Naive thymus-derived CD4-positive, alpha-beta T cell (primary cell): Measurements from ENCODE around the gene STPG3. TPM values are rescaled to one million over a fixed set of nuclear protein-coding genes. Genes with fewer than 3 reads are reported as not detected.

Experiments used
- ATAC-seq: fragments of 150-1000 bp; cut with Tn5 transposase; 2 replicates; pipeline ENCODE4 v1.10.0; 2021; ENCODE audit warnings: mild to moderate bottlenecking, moderate library complexity
- CTCF ChIA-PET: fragments of 350-600 bp; sonication (Branson Sonifier 250); formaldehyde crosslinking; loops from one replicate; lab custom pipeline; 2021; ENCODE audit warnings: antibody characterized with exemption; lab: Charles Lee
- POLR2A ChIA-PET: fragments of 350-600 bp; sonication (Branson Sonifier 250); formaldehyde crosslinking; loops from one replicate; lab custom pipeline; 2021; ENCODE audit warnings: antibody characterized with exemption, inconsistent platforms; lab: Charles Lee
- DNase-seq, 9 donors: peaks; one replicate each; pipeline versions ENCODE4 v3.0.0 to v3.0.0-alpha.2; 2020 to 2022; ENCODE audit warnings: mixed read lengths in 1 of 9
- H3K27ac ChIP-seq: one replicate; pipeline ENCODE4 v1.7.0; 2013; ENCODE audit warnings: mild to moderate bottlenecking, low read depth, low read length, moderate library complexity
- H3K27me3 ChIP-seq, 2 donors: one replicate each; pipeline ENCODE4 v1.7.0; 2013; ENCODE audit warnings: low read length in 2 of 2, mild to moderate bottlenecking in 2 of 2, moderate library complexity in 2 of 2; ENCODE audit not compliant: control insufficient read depth in 2 of 2, insufficient read depth in 2 of 2
- H3K36me3 ChIP-seq, 3 experiments: 1 replicate in 2 of 3; 2 replicates in 1 of 3; pipeline ENCODE4 v1.7.0; 2013; ENCODE audit warnings: low read length in 3 of 3, mild to moderate bottlenecking in 3 of 3, moderate library complexity in 1 of 3; ENCODE audit not compliant: insufficient read depth in 3 of 3, control insufficient read depth in 2 of 3
- H3K4me1 ChIP-seq, 2 donors: one replicate each; pipeline ENCODE4 v1.7.0; 2013; ENCODE audit warnings: low read length in 2 of 2, mild to moderate bottlenecking in 2 of 2, moderate library complexity in 1 of 2; ENCODE audit not compliant: control insufficient read depth in 2 of 2, insufficient read depth in 2 of 2
- H3K4me3 ChIP-seq: 2 replicates; pipeline ENCODE4 v1.7.0; 2013; ENCODE audit warnings: mild to moderate bottlenecking, low read length
- H3K9me3 ChIP-seq, 3 experiments: 1 replicate in 2 of 3; 2 replicates in 1 of 3; pipeline ENCODE4 v1.7.0; 2013; ENCODE audit warnings: low read length in 3 of 3; ENCODE audit not compliant: control insufficient read depth in 2 of 3
- H3K27ac Mint-ChIP-seq, 9 donors: one replicate each; pipeline ENCODE4 v1.8.0; 2020 to 2022; ENCODE audit warnings: mixed read lengths in 9 of 9, mild to moderate bottlenecking in 8 of 9, moderate library complexity in 5 of 9, inconsistent platforms in 2 of 9
- H3K27me3 Mint-ChIP-seq, 5 donors: one replicate each; pipeline ENCODE4 v1.8.0; 2021 to 2022; ENCODE audit warnings: mixed read lengths in 5 of 5, mild to moderate bottlenecking in 1 of 5
- H3K36me3 Mint-ChIP-seq, 5 donors: one replicate each; pipeline ENCODE4 v1.8.0; 2020 to 2022; ENCODE audit warnings: mixed read lengths in 5 of 5, mild to moderate bottlenecking in 3 of 5, inconsistent platforms in 1 of 5
- H3K4me1 Mint-ChIP-seq, 7 donors: one replicate each; pipeline ENCODE4 v1.8.0; 2020 to 2022; ENCODE audit warnings: mixed read lengths in 7 of 7, mild to moderate bottlenecking in 3 of 7, inconsistent platforms in 1 of 7
- H3K4me3 Mint-ChIP-seq, 10 donors: one replicate each; pipeline ENCODE4 v1.8.0; 2020 to 2022; ENCODE audit warnings: mild to moderate bottlenecking in 10 of 10, mixed read lengths in 10 of 10, moderate library complexity in 6 of 10, inconsistent platforms in 2 of 10
- H3K9me3 Mint-ChIP-seq, 11 donors: one replicate each; pipeline ENCODE4 v1.8.0; 2020 to 2022; ENCODE audit warnings: mixed read lengths in 11 of 11, mild to moderate bottlenecking in 4 of 11, inconsistent platforms in 1 of 11, moderate library complexity in 1 of 11
- intact Hi-C, 2 donors: fragments of 100-400 bp; cut with micrococcal nuclease; formaldehyde crosslinking; loops; one replicate each; pipeline ENCODE4 v1.15.1; 2023
- polyA plus RNA-seq, 2 donors: library from polyadenylated mRNA; unstranded; fragments of 300-500 nt; fragmentation: Illumina TruSeq; gene quantifications; one replicate each; pipeline ENCODE4 v1.2.3, GENCODE V29; 2021
- total RNA-seq, 6 experiments: library from RNA in 5 of 6; stranded (reverse) in 5 of 6; gene quantifications; 1 replicate in 5 of 6; 2 replicates in 1 of 6; pipeline ENCODE4 v1.2.3 and lab custom pipeline; 2021 to 2026

STPG3 gene
- total and polyA plus RNA-seq, 7 experiments from 2014 or later = not detected

DNA sequence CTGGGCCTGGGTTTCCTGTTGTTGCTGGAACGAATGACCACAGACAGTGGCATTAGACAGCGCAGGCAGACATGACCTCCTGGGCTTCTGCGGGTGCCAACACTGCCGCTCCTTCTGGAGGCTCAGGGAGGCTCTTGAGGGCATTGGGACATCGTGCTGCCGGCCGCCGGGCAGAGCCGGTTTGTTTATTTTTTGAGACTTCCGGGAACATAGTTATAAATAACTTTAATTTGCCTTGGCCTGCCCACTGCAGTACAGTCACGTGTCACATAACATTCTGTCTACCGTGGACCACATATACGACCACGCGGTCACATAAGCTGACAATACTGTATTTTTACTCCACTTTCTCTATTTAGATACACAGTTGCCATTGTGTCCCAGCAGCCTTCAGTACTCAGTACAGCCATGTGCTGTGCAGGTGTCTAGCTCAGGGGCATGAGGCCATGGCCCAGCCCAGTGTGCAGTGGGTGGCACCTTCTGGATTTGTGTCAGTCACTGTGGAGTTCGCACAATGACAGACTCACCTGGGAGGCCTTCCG is 18.2 kb downstream of the STPG3 start:
- Mint-ChIP-seq H3K4me1 (peaks cover 7 to 22% (median 14%) of the 10 kb centered on the region in 7 donors), H3K27me3 (no peaks in the 10 kb centered on the region), H3K9me3 (no peaks in the 10 kb centered on the region), H3K36me3 (peaks cover 4 to 30% (median 5%) of the 10 kb centered on the region in 5 donors), H3K4me3 (no peak overlapping the region), H3K27ac (no peak overlapping the region)
- DNase-seq (no peak), ATAC-seq (no peak)
- Histone ChIP-seq H3K4me1 (peaks cover 0 to 16% of the 10 kb centered on the region in 2 donors), H3K27me3 (no peaks in the 10 kb centered on the region), H3K27ac (no peak overlapping the region), H3K36me3 (peaks cover 0 to 66% (median 4%) of the 10 kb centered on the region in 3 experiments), H3K4me3 (no peak overlapping the region), H3K9me3 (no peaks in the 10 kb centered on the region)
- ChIA-PET POLR2A (no interaction called here), CTCF (no interaction called here)
- intact Hi-C loops = no loop called here

DNA sequence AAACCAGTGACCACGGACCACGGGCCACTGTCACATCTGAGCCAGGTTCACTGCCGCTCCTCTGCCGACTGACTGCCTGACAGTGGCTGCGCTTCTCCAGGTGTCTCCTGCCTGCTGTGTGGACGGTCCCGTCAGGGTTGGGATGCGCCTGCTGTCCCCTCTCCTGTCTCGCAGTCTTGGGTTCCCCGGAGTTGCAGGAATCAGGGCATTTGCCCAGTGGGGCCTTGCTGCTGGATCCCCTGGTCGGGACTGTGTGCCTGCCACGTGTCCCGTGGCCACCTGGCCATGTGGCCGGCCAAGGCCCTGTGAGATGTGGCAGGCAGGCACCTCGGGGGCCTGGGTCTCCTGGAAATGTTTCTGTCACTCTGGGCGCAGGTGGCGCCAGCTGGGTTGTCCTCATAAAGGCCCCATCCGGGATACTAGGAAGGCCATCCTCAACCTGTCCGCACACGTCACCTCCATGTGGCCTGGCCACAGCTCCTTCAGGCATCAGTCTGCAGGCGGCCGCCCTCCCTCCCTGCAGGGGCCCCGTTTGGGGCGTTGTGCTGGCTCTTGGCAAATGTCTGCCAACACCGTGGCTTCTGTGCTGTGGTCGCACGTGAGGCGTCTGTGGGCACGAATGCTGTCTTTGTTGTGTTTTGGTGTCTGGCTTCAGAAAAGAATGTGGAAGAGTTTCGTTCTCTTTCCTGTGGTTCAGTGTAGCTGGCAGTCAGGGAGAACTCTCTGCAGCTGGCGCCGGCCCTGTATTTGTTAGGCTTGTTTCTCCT is 20.0 kb downstream of the STPG3 start:
- no peaks in the 10 kb centered on the region for H3K27me3 ChIP-seq
- H3K27ac ChIP-seq = no peak overlapping the region
- H3K4me1 ChIP-seq = peaks cover 0 to 16% of the 10 kb centered on the region in 2 donors
- Mint-ChIP-seq H3K36me3 (peaks cover 4 to 28% (median 5%) of the 10 kb centered on the region in 5 donors), H3K27ac (peak overlapping the region in 6 of 9 donors; percentile 19 to 82 (median 64)), H3K9me3 (no peaks in the 10 kb centered on the region), H3K27me3 (no peaks in the 10 kb centered on the region), H3K4me1 (peaks cover 14 to 27% (median 16%) of the 10 kb centered on the region in 7 donors), H3K4me3 (peak overlapping the region; percentile 30 to 78 (median 57))
- no peak overlapping the region for H3K4me3 ChIP-seq
- intact Hi-C loops = loop anchor here in 1 of 2 donors (2.0 kb wide), 1 partner anchor 16 kb away; the partner anchor contains the start of gene NELFB
- ATAC-seq (peak; percentile 67), DNase-seq (peak in 7 of 9 donors; percentile 39 to 67 (median 58))
- ChIA-PET CTCF (interaction anchor here (0.6 kb wide), 1 partner anchor 23 kb away, joined by 3 read pairs; no protein-coding TSS in a partner anchor), POLR2A (interaction anchor here (1.0 to 2.4 kb wide), 2 partner anchors 15 to 30 kb away, joined by 6 to 8 read pairs; partner anchors contain the start of gene TUBB4B)
- H3K9me3 ChIP-seq = no peaks in the 10 kb centered on the region
- H3K36me3 ChIP-seq = peaks cover 0 to 53% (median 4%) of the 10 kb centered on the region in 3 experiments

DNA sequence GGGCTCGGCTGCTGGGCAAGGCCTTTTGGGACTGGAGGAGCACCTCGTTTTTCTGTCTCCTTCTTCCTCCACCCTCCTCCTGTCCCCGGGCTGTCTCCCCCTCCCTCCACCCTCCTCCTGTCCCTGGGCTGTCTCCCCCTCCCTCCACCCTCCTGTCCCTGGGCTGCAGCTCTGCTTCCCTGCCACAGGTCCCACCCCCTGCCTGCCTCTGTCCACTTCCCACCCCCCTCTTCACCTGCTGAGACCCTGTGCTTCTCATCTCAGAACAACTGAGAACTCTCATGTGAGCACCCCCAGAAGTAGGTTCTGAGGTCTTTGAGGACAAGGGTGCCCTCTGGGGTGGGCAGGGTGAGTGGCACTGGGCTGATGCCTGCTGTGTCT is 20.6 kb downstream of the STPG3 start:
- no peak for DNase-seq
- no peaks in the 10 kb centered on the region for H3K9me3 ChIP-seq
- no peaks in the 10 kb centered on the region for H3K27me3 Mint-ChIP-seq
- ChIA-PET POLR2A (interaction anchor here (1.0 to 2.4 kb wide), 3 partner anchors 8 to 31 kb away, joined by 5 to 8 read pairs (median 6); partner anchors contain the start of gene TUBB4B), CTCF (interaction anchor here (0.6 kb wide), 1 partner anchor 23 kb away, joined by 3 read pairs; no protein-coding TSS in a partner anchor)
- H3K36me3 ChIP-seq = peaks cover 0 to 48% (median 2%) of the 10 kb centered on the region in 3 experiments
- intact Hi-C loops = loop anchor here in 1 of 2 donors (2.0 kb wide), 1 partner anchor 17 kb away; the partner anchor contains the start of gene NELFB
- H3K36me3 Mint-ChIP-seq = peaks cover 4 to 28% (median 5%) of the 10 kb centered on the region in 5 donors
- H3K9me3 Mint-ChIP-seq = no peaks in the 10 kb centered on the region
- H3K4me3 ChIP-seq = no peak overlapping the region
- no peak overlapping the region for H3K27ac ChIP-seq
- H3K27me3 ChIP-seq = no peaks in the 10 kb centered on the region
- H3K27ac Mint-ChIP-seq = peak overlapping the region in 5 of 9 donors; percentile 19 to 82 (median 56)
- H3K4me3 Mint-ChIP-seq = peak overlapping the region; percentile 30 to 78 (median 57)
- ATAC-seq = no peak
- H3K4me1 ChIP-seq = peaks cover 0 to 16% of the 10 kb centered on the region in 2 donors
- H3K4me1 Mint-ChIP-seq = peaks cover 14 to 28% (median 19%) of the 10 kb centered on the region in 7 donors

DNA sequence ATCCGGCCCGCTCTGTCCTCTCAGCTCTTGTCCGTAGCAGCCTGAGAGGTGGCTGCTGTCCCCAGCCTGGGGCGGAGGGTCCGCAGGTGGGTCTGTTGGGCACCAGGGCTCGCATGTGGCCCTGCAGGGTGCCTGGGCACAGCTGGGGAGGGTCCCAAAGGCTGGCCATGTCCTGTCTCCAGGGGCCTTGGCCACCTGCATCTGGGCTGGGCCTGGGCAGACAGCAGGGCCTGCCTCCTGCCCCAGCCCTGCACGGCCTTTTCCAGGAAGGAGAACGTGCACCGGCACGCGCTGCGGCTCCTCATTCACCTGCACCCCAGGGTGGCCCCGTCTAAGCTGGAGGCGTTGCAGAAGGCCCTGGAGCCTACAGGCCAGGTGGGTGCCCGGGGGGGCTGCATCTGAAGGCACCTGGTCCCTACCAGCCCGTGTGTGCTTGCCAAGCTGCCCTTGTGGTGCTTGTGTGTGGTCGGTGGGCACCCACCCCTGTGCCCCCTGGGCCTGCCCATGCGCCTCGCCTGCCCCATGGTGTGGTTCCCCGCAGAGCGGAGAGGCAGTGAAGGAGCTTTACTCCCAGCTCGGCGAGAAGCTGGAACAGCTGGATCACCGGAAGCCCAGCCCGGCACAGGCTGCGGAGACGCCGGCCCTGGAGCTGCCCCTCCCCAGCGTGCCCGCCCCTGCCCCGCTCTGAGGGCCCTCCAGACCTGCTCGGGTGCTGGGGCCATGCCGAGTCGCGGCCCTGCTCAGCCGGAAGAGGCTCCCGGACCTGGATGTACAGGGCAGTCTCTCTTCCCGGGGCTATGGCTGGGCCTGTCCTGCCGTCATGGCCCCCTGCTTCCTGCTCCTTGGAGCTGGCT is 21.4 kb downstream of the STPG3 start:
- peaks cover 0 to 23% of the 10 kb centered on the region in 2 donors for H3K4me1 ChIP-seq
- H3K36me3 ChIP-seq = peaks cover 0 to 40% (median 0%) of the 10 kb centered on the region in 3 experiments
- no peak overlapping the region for H3K27ac Mint-ChIP-seq
- H3K9me3 Mint-ChIP-seq = no peaks in the 10 kb centered on the region
- ChIA-PET CTCF (interaction anchor here (0.8 kb wide), 1 partner anchor 91 kb away, joined by 3 read pairs; no protein-coding TSS in a partner anchor), POLR2A (interaction anchor here (0.5 to 2.4 kb wide), 3 partner anchors 8 to 32 kb away, joined by 4 to 8 read pairs (median 5); partner anchors contain the start of gene TUBB4B)
- no peaks in the 10 kb centered on the region for H3K27me3 Mint-ChIP-seq
- H3K27ac ChIP-seq = no peak overlapping the region
- H3K36me3 Mint-ChIP-seq = peaks cover 4 to 28% (median 5%) of the 10 kb centered on the region in 5 donors
- ATAC-seq (no peak), DNase-seq (no peak)
- H3K27me3 ChIP-seq = no peaks in the 10 kb centered on the region
- no peaks in the 10 kb centered on the region for H3K9me3 ChIP-seq
- peak overlapping the region in 1 of 10 donors; percentile 16 for H3K4me3 Mint-ChIP-seq
- H3K4me3 ChIP-seq = no peak overlapping the region
- H3K4me1 Mint-ChIP-seq = peaks cover 16 to 34% (median 27%) of the 10 kb centered on the region in 7 donors
- intact Hi-C loops = no loop called here

DNA sequence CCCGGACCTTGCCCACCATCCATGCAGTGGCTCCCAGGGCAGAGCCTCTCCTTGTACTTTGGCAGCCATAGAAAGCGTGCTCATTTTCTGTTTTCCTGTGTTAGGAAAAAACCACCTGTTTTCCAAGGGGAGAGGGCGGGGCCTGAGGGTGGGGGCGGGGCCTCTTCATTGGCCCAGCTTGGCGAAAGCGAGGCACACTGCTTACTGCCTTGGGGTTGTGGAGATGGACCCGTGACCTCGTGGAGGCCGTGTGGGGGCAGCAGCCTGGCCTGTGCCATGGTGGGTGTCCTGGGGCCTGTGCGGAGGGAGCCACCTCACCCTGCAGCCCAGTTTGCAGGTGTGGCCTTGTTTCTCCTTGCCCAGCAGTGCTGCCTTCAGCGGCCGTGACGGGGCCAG is 22.0 kb downstream of the STPG3 start:
- Mint-ChIP-seq H3K4me1 (peaks cover 18 to 34% (median 30%) of the 10 kb centered on the region in 7 donors), H3K9me3 (no peaks in the 10 kb centered on the region), H3K27ac (no peak overlapping the region), H3K27me3 (no peaks in the 10 kb centered on the region), H3K4me3 (no peak overlapping the region), H3K36me3 (peaks cover 4 to 24% (median 5%) of the 10 kb centered on the region in 5 donors)
- DNase-seq (no peak), ATAC-seq (no peak)
- H3K4me1 ChIP-seq = peaks cover 0 to 30% of the 10 kb centered on the region in 2 donors
- intact Hi-C loops = no loop called here
- H3K27me3 ChIP-seq = no peaks in the 10 kb centered on the region
- peaks cover 0 to 34% (median 0%) of the 10 kb centered on the region in 3 experiments for H3K36me3 ChIP-seq
- H3K9me3 ChIP-seq = no peaks in the 10 kb centered on the region
- ChIA-PET POLR2A (interaction anchor here (0.5 to 2.4 kb wide), 4 partner anchors 9 to 32 kb away, joined by 4 to 8 read pairs (median 4); partner anchors contain the start of gene TUBB4B), CTCF (interaction anchor here (0.8 kb wide), 1 partner anchor 90 kb away, joined by 3 read pairs; no protein-coding TSS in a partner anchor)
- H3K4me3 ChIP-seq = no peak overlapping the region
- H3K27ac ChIP-seq = no peak overlapping the region
